Spleen (tissue), 13 donors: Measurements from ENCODE around the gene WIPF2. TPM values are rescaled to one million over a fixed set of nuclear protein-coding genes. Genes with fewer than 3 reads are reported as not detected.

Experiments used
- DNase-seq: peaks from one replicate; pipeline ENCODE4 v3.0.0-alpha.2; 2020
- H3K27ac ChIP-seq, 8 donors: fragments of 200-600 bp; sonication (generic) in 7 of 8; 1 replicate in 4 of 8; 2 replicates in 4 of 8; pipeline versions ENCODE4 v1.5.0 to v1.8.0; 2016 to 2021; ENCODE audit warnings: inconsistent platforms in 4 of 8, mild to moderate bottlenecking in 4 of 8, moderate library complexity in 1 of 8
- H3K27me3 ChIP-seq, 7 donors: fragments of 200-600 bp; sonication (generic) in 6 of 7; replicated peaks in 1 of 7; 1 replicate in 4 of 7; 2 replicates in 3 of 7; pipeline versions ENCODE4 v1.5.0 to v1.8.0; 2016 to 2021; ENCODE audit warnings: inconsistent platforms in 3 of 7, mild to moderate bottlenecking in 1 of 7
- H3K36me3 ChIP-seq, 6 donors: fragments of 200-600 bp; sonication (generic) in 5 of 6; 1 replicate in 4 of 6; 2 replicates in 2 of 6; pipeline versions ENCODE4 v1.5.0 to v1.8.0; 2016 to 2021; ENCODE audit warnings: inconsistent platforms in 2 of 6
- H3K4me1 ChIP-seq, 6 donors: fragments of 200-600 bp; sonication (generic) in 5 of 6; 1 replicate in 3 of 6; 2 replicates in 3 of 6; pipeline versions ENCODE4 v1.5.0 to v1.8.0; 2016 to 2021; ENCODE audit warnings: inconsistent platforms in 3 of 6
- H3K4me3 ChIP-seq, 8 donors: fragments of 200-600 bp; sonication (generic) in 7 of 8; 1 replicate in 4 of 8; 2 replicates in 4 of 8; pipeline versions ENCODE4 v1.5.0 to v1.8.0; 2016 to 2021; ENCODE audit warnings: inconsistent platforms in 4 of 8, mild to moderate bottlenecking in 4 of 8, moderate library complexity in 2 of 8
- H3K9me3 ChIP-seq, 8 donors: fragments of 200-600 bp; sonication (generic) in 7 of 8; 1 replicate in 4 of 8; 2 replicates in 4 of 8; pipeline versions ENCODE4 v1.5.0 to v1.8.0; 2016 to 2021; ENCODE audit warnings: inconsistent platforms in 4 of 8
- POLR2A ChIP-seq, 3 donors: fragments of 450-650 bp; IDR thresholded peaks; one replicate each; pipeline ENCODE4 v1.5.1; 2017; ENCODE audit warnings: antibody characterized with exemption in 3 of 3, mild to moderate bottlenecking in 1 of 3
- POLR2AphosphoS5 ChIP-seq, 3 donors: sonication (generic); formaldehyde crosslinking; IDR thresholded peaks; one replicate each; pipeline ENCODE4 v1.5.1; 2017; ENCODE audit warnings: antibody characterized with exemption in 3 of 3
- WGBS, 5 donors: extraction: QIAGEN DNeasy Blood & Tissue Kit in 3 of 5; methylation state at CpG; one replicate each; pipeline versions ENCODE4 v1.1.5 to v1.1.7; 2013 to 2018; 5-methylcytosine and 5-hydroxymethylcytosine counted together
- intact Hi-C: fragments of 100-400 bp; cut with DNase I; formaldehyde crosslinking; loops from one replicate; pipeline ENCODE4 v1.15.0; 2023; ENCODE audit warnings: low total_unique reads
- long read RNA-seq, 2 donors: transcript quantifications; one replicate each; lab custom pipeline, GENCODE V29; 2026
- polyA plus RNA-seq, 3 donors: library from polyadenylated mRNA; stranded (reverse); fragments of 200-250 nt; gene quantifications; one replicate each; pipeline ENCODE4 v1.2.1, GENCODE V29; 2013
- total RNA-seq, 7 donors: library from RNA; depleted of rRNA in 3 of 7; stranded (reverse); fragments of >200 nt in 3 of 7; fragmentation: NEBNext Ultra II Directional in 4 of 7; extraction: Animal tissue kit (Norgen Biotek cat#: 25700) in 4 of 7; gene quantifications; one replicate each; pipeline versions ENCODE4 v1.1.0 to v1.2.1, GENCODE V29; 2016 to 2021
- TF ChIP-seq, protein P1 (sequence below), 11 experiments: fragments of 200-600 bp in 7 of 11; fragments of 450-650 bp in 4 of 11; sonication (generic) in 4 of 11; IDR thresholded peaks in 8 of 11; conservative IDR thresholded peaks in 3 of 11; 1 replicate in 7 of 11; 2 replicates in 4 of 11; pipeline versions ENCODE4 v1.4.0 to v1.8.0; 2016 to 2021; ENCODE audit warnings: antibody characterized with exemption in 11 of 11, inconsistent platforms in 4 of 11, mild to moderate bottlenecking in 1 of 11
- donor health status: healthy with polysubstance abuse.
- donor health status: DM: no; HTN: no; CAD: no; lungs with moderate emphysema.
- donor health status: DM: no; HTN: no; CAD: no.
- donor health status: Bipolar disorder and iron deficiency.
- donor health status: healthy.
- donor health status: DM: no; HTN: no; CAD: no.
- donor health status: DM: yes; HTN: yes; CAD: no.

Gene WIPF2
- total RNA-seq, result 10 to 100 TPM; 16.9 to 43.2 (median 29.7) TPM
- polyA plus RNA-seq, result 10 to 100 TPM in 1 of 3 donors, 1 to 10 TPM in 2; 3.7 to 11.3 (median 4.7) TPM
- long read RNA-seq, donor 1, full-length matches to known transcripts, result 3 of 3 reads
- long read RNA-seq, donor 1, partial matches to known transcripts, result 0 of 3 reads
- long read RNA-seq, donor 1, other reads (novel, unspliced or antisense), result 0 of 3 reads
- long read RNA-seq, donor 2, full-length matches to known transcripts, result 2 of 7 reads
- long read RNA-seq, donor 2, partial matches to known transcripts, result 5 of 7 reads
- long read RNA-seq, donor 2, other reads (novel, unspliced or antisense), result 0 of 7 reads

GRCh38 chr17:40218740-40219593, at the start of gene WIPF2:
WIPF2 (plus strand) TSS chr17:40219304; CDS start chr17:40256460, 37,156 bp downstream.
- Histone ChIP-seq H3K9me3 (no peaks in the 10 kb centered on the region), H3K27ac (peak within 1 kb of the TSS; percentile 82 to 96 (median 94)), H3K4me3 (peak within 1 kb of the TSS; percentile 42 to 75 (median 64)), H3K36me3 (no peaks in the 10 kb centered on the region), H3K4me1 (peaks cover 6 to 46% (median 23%) of the 10 kb centered on the region in 6 donors), H3K27me3 (no peaks in the 10 kb centered on the region)
- TF ChIP-seq, protein P1, sequence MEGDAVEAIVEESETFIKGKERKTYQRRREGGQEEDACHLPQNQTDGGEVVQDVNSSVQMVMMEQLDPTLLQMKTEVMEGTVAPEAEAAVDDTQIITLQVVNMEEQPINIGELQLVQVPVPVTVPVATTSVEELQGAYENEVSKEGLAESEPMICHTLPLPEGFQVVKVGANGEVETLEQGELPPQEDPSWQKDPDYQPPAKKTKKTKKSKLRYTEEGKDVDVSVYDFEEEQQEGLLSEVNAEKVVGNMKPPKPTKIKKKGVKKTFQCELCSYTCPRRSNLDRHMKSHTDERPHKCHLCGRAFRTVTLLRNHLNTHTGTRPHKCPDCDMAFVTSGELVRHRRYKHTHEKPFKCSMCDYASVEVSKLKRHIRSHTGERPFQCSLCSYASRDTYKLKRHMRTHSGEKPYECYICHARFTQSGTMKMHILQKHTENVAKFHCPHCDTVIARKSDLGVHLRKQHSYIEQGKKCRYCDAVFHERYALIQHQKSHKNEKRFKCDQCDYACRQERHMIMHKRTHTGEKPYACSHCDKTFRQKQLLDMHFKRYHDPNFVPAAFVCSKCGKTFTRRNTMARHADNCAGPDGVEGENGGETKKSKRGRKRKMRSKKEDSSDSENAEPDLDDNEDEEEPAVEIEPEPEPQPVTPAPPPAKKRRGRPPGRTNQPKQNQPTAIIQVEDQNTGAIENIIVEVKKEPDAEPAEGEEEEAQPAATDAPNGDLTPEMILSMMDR (IDR thresholded peaks at IDR 0.05 in 8 of 11, conservative IDR thresholded peaks at IDR 0.05 in 3 of 11), result peak; percentile 74 to 95 (median 89)
- TF ChIP-seq POLR2AphosphoS5 (IDR thresholded peaks at IDR 0.05) (peak; percentile 92 to 96 (median 95)), POLR2A (IDR thresholded peaks at IDR 0.05) (peak in 1 of 3 donors; percentile 19)
- DNase-seq, result peak; percentile 98
- 1 to 2% (median 1%) methylated on average over 38 to 59 of the region's 59 CpGs for WGBS, 5 donors
- intact Hi-C loops, result no loop called here

- WGBS, 5 donors, result 68 to 98% (median 93%) methylated on average over 2 of the region's 2 CpGs
- no peak overlapping the region for H3K4me3 ChIP-seq
- DNase-seq, result no peak
- H3K27me3 ChIP-seq, result no peaks in the 10 kb centered on the region
- TF ChIP-seq, protein P1 (IDR thresholded peaks at IDR 0.05 in 8 of 11, conservative IDR thresholded peaks at IDR 0.05 in 3 of 11), result no peak
- no peak for TF ChIP-seq POLR2AphosphoS5 (IDR thresholded peaks at IDR 0.05)
- no peak for TF ChIP-seq POLR2A (IDR thresholded peaks at IDR 0.05)
- no peaks in the 10 kb centered on the region for H3K9me3 ChIP-seq
- peaks cover 3 to 100% (median 80%) of the 10 kb centered on the region in 6 donors for H3K36me3 ChIP-seq
- H3K27ac ChIP-seq, result no peak overlapping the region
- intact Hi-C loops, result no loop called here
- peaks cover 0 to 21% (median 5%) of the 10 kb centered on the region in 6 donors for H3K4me1 ChIP-seq
These were observed 48.8 kb upstream of the WIPF2 start for GRCh38 chr17:40170325-40170724.

GRCh38 chr17:40171750-40172149, 47.4 kb upstream of the WIPF2 start:
- no peak for TF ChIP-seq POLR2A (IDR thresholded peaks at IDR 0.05)
- no peak for TF ChIP-seq POLR2AphosphoS5 (IDR thresholded peaks at IDR 0.05)
- TF ChIP-seq, protein P1 (IDR thresholded peaks at IDR 0.05 in 8 of 11, conservative IDR thresholded peaks at IDR 0.05 in 3 of 11), result no peak
- no peak overlapping the region for H3K4me3 ChIP-seq
- H3K9me3 ChIP-seq, result no peaks in the 10 kb centered on the region
- peaks cover 3 to 100% (median 70%) of the 10 kb centered on the region in 6 donors for H3K36me3 ChIP-seq
- H3K27me3 ChIP-seq, result no peaks in the 10 kb centered on the region
- WGBS, 5 donors, result 90 to 100% (median 100%) methylated on average over 1 of the region's 1 CpG
- intact Hi-C loops, result no loop called here
- no peak for DNase-seq
- peaks cover 0 to 16% (median 5%) of the 10 kb centered on the region in 6 donors for H3K4me1 ChIP-seq
- no peak overlapping the region for H3K27ac ChIP-seq
